T-cell (primary cell): Measurements from ENCODE around the gene WIPF1. TPM values are rescaled to one million over a fixed set of nuclear protein-coding genes. Genes with fewer than 3 reads are reported as not detected.

Source experiments
- ATAC-seq, 4 experiments: fragments of 200-7000 bp in 3 of 4; fragments of 150-1000 bp in 1 of 4; cut with Tn5 transposase; replicated peaks in 1 of 4; 1 replicate in 3 of 4; 2 replicates in 1 of 4; pipeline ENCODE4 v1.10.0; 2021; ENCODE audit warnings: moderate library complexity in 3 of 4, mild to moderate bottlenecking in 2 of 4, moderate number of reproducible peaks in 1 of 4
- CTCF ChIA-PET, 2 donors: fragments of 300-600 bp; sonication (Branson Sonifier 250); formaldehyde crosslinking; loops; one replicate each; lab custom pipeline; 2022; ENCODE audit warnings: antibody characterized with exemption in 2 of 2; lab: Charles Lee
- POLR2A ChIA-PET, 2 donors: fragments of 300-600 bp; sonication (Branson Sonifier 250); formaldehyde crosslinking; loops; one replicate each; lab custom pipeline; 2022; ENCODE audit warnings: antibody characterized with exemption in 2 of 2; lab: Charles Lee
- DNase-seq, 35 experiments: peaks; one replicate each; pipeline versions ENCODE4 v3.0.0 to v3.0.0-alpha.2; 2013 to 2023
- H3K27ac ChIP-seq: one replicate; pipeline ENCODE4 v1.5.1; 2013; ENCODE audit warnings: low read length
- H3K27me3 ChIP-seq, 2 experiments: replicated peaks in 1 of 2; 1 replicate in 1 of 2; 2 replicates in 1 of 2; pipeline versions ENCODE4 v1.6.1 to v1.7.0; 2013; ENCODE audit warnings: low read length in 1 of 2, mixed read lengths in 1 of 2; ENCODE audit not compliant: control insufficient read depth in 2 of 2, insufficient read depth in 2 of 2; ENCODE audit errors: extremely low read depth in 1 of 2
- H3K36me3 ChIP-seq, 2 donors: 1 replicate in 1 of 2; 2 replicates in 1 of 2; pipeline versions ENCODE4 v1.6.1 to v1.7.0; 2013; ENCODE audit warnings: low read length in 1 of 2; ENCODE audit not compliant: control insufficient read depth in 2 of 2, insufficient read depth in 1 of 2; ENCODE audit errors: extremely low read depth in 1 of 2
- H3K4me1 ChIP-seq, 2 experiments: 1 replicate in 1 of 2; 2 replicates in 1 of 2; pipeline versions ENCODE4 v1.6.1 to v1.7.0; 2013; ENCODE audit warnings: low read length in 2 of 2, mixed read lengths in 1 of 2; ENCODE audit not compliant: insufficient read depth in 2 of 2, control insufficient read depth in 1 of 2; ENCODE audit errors: extremely low read depth in 1 of 2
- H3K4me3 ChIP-seq, 2 donors: 1 replicate in 1 of 2; 2 replicates in 1 of 2; pipeline versions ENCODE4 v1.5.1 to v1.7.0; 2013; ENCODE audit warnings: mild to moderate bottlenecking in 2 of 2, low read length in 1 of 2, moderate library complexity in 1 of 2; ENCODE audit not compliant: control insufficient read depth in 1 of 2; ENCODE audit errors: extremely low read depth in 1 of 2
- H3K9me3 ChIP-seq: 2 replicates; pipeline ENCODE4 v1.7.0; 2013
- H3K27ac Mint-ChIP-seq, 2 donors: one replicate each; pipeline ENCODE4 v1.8.0; 2020 to 2021; ENCODE audit warnings: mild to moderate bottlenecking in 2 of 2, mixed read lengths in 2 of 2
- H3K27me3 Mint-ChIP-seq, 2 donors: one replicate each; pipeline ENCODE4 v1.8.0; 2021 to 2022; ENCODE audit warnings: mixed read lengths in 2 of 2
- H3K36me3 Mint-ChIP-seq: one replicate; pipeline ENCODE4 v1.8.0; 2021; ENCODE audit warnings: mixed read lengths
- H3K4me1 Mint-ChIP-seq, 3 donors: one replicate each; pipeline ENCODE4 v1.8.0; 2020 to 2022; ENCODE audit warnings: mixed read lengths in 3 of 3, mild to moderate bottlenecking in 1 of 3
- H3K4me3 Mint-ChIP-seq, 3 donors: one replicate each; pipeline ENCODE4 v1.8.0; 2020 to 2022; ENCODE audit warnings: mild to moderate bottlenecking in 3 of 3, mixed read lengths in 3 of 3, moderate library complexity in 3 of 3
- H3K9me3 Mint-ChIP-seq, 3 donors: one replicate each; pipeline ENCODE4 v1.8.0; 2020 to 2022; ENCODE audit warnings: mixed read lengths in 3 of 3
- WGBS: methylation state at CpG from one replicate; pipeline ENCODE4 v1.1.5; 2013; ENCODE audit warnings: missing lambda C conversion rate; ENCODE audit not compliant: insufficient coverage; 5-methylcytosine and 5-hydroxymethylcytosine counted together
- total RNA-seq, 35 experiments: library from RNA in 6 of 35; stranded (reverse) in 6 of 35; fragments of 120-200 nt in 1 of 35; gene quantifications; one replicate each; pipeline versions ENCODE4 v1.2.1 to v1.2.4 and lab custom pipeline; 2013 to 2026

Gene WIPF1
- total RNA-seq, 5 donors from 2014 or later (not counting 1 experiment from before 2014, with no cell fraction given): 349 to 412 (median 372) TPM

- no peak overlapping the region for H3K27ac Mint-ChIP-seq
Measured at GRCh38 chr2:174522553-174522952, 75.1 kb downstream of the WIPF1 start.

GRCh38 chr2:174518395-174518794 is 79.2 kb downstream of the WIPF1 start:
- Histone ChIP-seq H3K27ac (no peak overlapping the region), H3K27me3 (no peaks in the 10 kb centered on the region), H3K36me3 (no peaks in the 10 kb centered on the region), H3K9me3 (no peaks in the 10 kb centered on the region), H3K4me3 (no peak overlapping the region), H3K4me1 (no peaks in the 10 kb centered on the region)
- CTCF ChIA-PET: no interaction called here
- DNase-seq: no peak
- no peaks in the 10 kb centered on the region for H3K9me3 Mint-ChIP-seq
- POLR2A ChIA-PET: no interaction called here
- no peak for ATAC-seq
- H3K4me1 Mint-ChIP-seq: peaks cover 9 to 21% (median 13%) of the 10 kb centered on the region in 3 donors
- H3K27ac Mint-ChIP-seq: no peak overlapping the region
- no peaks in the 10 kb centered on the region for H3K36me3 Mint-ChIP-seq
- H3K4me3 Mint-ChIP-seq: no peak overlapping the region
- no peaks in the 10 kb centered on the region for H3K27me3 Mint-ChIP-seq
- 83% methylated on average over 1 of the region's 2 CpGs for WGBS

More at GRCh38 chr2:174522553-174522952, 75.1 kb downstream of the WIPF1 start:
- H3K36me3 ChIP-seq: peaks cover 0 to 3% of the 10 kb centered on the region in 2 donors
- Mint-ChIP-seq H3K4me3 (no peak overlapping the region), H3K4me1 (peaks cover 13 to 16% (median 14%) of the 10 kb centered on the region in 3 donors), H3K36me3 (peaks cover 15% of the 10 kb centered on the region), H3K9me3 (peaks cover 0 to 5% (median 0%) of the 10 kb centered on the region in 3 donors), H3K27me3 (no peaks in the 10 kb centered on the region)
- H3K4me3 ChIP-seq: no peak overlapping the region
- WGBS: no CpG with 5 or more reads among the region's 3 CpGs
- CTCF ChIA-PET: interaction anchor here (0.5 to 4.7 kb wide), 5 partner anchors 37 to 171 kb away, joined by 3 to 33 read pairs (median 6); no protein-coding TSS in a partner anchor
- H3K4me1 ChIP-seq: no peaks in the 10 kb centered on the region
- no peak overlapping the region for H3K27ac ChIP-seq
- H3K9me3 ChIP-seq: no peaks in the 10 kb centered on the region
- POLR2A ChIA-PET: interaction anchor here (0.6 to 0.7 kb wide), 2 partner anchors 38 to 94 kb away, joined by 3 to 5 read pairs; no protein-coding TSS in a partner anchor
- ATAC-seq (no peak), DNase-seq (peak in 1 of 35 experiments; percentile 31)
- H3K27me3 ChIP-seq: no peaks in the 10 kb centered on the region

DNA sequence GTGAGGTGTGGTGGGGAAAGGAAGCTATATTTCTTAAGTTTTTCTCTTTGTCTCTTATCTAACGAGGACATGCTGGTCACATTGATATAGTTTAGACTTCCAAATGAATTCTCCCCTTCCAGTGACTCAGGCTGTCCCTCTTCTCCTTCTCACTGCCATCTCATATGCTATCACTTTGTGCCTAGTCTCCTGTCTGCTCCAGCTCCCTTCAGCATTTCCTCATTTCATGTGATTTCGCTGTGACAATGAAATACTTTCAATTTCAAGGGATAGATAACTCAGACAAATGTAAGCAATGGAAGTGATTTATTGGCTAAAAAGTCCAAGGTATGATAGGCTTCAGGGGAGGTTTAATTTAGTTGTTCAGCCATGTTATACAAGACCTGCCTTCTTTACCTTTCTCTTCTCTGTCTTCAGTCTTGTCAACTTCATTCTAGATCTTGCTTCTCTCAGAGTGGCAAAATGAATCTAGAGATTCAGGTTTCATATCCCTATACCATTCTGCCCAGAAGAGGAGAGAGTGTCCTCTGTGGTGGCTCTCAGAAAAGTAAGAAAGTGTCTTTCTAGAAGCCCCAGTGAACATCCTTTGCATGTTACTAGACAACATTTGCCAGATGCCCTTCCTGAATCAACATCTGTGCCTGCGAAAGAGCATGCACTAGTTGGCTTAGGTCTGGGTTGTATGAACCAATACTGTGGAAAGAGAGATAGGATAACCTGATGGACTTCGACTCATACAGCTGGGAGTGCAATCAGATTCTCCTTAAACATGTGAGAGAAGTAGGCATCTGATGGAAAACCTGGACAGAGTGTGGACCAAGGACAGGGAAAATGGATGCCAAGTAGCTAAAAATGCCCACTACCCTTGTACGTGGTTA is 80.9 kb downstream of the WIPF1 start:
- Histone ChIP-seq H3K9me3 (no peaks in the 10 kb centered on the region), H3K27ac (no peak overlapping the region), H3K36me3 (no peaks in the 10 kb centered on the region), H3K27me3 (no peaks in the 10 kb centered on the region), H3K4me1 (peaks cover 0 to 2% of the 10 kb centered on the region in 2 experiments), H3K4me3 (no peak overlapping the region)
- H3K36me3 Mint-ChIP-seq: no peaks in the 10 kb centered on the region
- ChIA-PET POLR2A (no interaction called here), CTCF (interaction anchor here in 1 of 2 donors (0.7 kb wide), 1 partner anchor 53 kb away, joined by 3 read pairs; no protein-coding TSS in a partner anchor)
- ATAC-seq (no peak), DNase-seq (no peak)
- no peak overlapping the region for H3K27ac Mint-ChIP-seq
- no peaks in the 10 kb centered on the region for H3K27me3 Mint-ChIP-seq
- H3K4me1 Mint-ChIP-seq: peaks cover 16 to 28% (median 23%) of the 10 kb centered on the region in 3 donors
- H3K9me3 Mint-ChIP-seq: no peaks in the 10 kb centered on the region
- 60% methylated on average over 3 of the region's 5 CpGs for WGBS
- H3K4me3 Mint-ChIP-seq: no peak overlapping the region

DNA sequence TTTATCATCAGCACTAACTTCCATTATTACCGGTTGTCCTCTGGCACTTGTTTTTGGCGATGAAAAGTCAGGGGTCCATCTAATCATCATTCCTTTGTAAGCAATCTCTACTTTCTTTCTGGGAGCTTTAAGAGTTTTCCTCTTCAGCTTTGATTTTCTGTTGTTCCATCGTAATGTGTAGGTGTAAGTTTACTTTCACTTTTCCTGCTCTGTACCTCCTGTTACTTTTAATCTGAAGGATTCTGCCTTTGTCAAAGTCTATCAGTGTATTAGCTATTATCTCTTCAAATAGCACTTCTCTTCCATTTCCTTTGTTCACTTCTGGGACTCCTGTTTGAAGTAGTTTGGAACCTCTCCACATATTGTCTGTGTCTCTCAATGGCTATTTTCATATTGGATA is 85.3 kb downstream of the WIPF1 start:
- ATAC-seq: no peak
- Mint-ChIP-seq H3K4me3 (peak overlapping the region in 2 of 3 donors; percentile 33 to 46), H3K36me3 (peaks cover 9% of the 10 kb centered on the region), H3K27me3 (no peaks in the 10 kb centered on the region), H3K9me3 (peaks cover 6 to 12% (median 10%) of the 10 kb centered on the region in 3 donors), H3K4me1 (peaks cover 17 to 29% (median 25%) of the 10 kb centered on the region in 3 donors), H3K27ac (peak overlapping the region; percentile 45 to 66)
- Histone ChIP-seq H3K4me1 (peaks cover 0 to 2% of the 10 kb centered on the region in 2 experiments), H3K4me3 (no peak overlapping the region), H3K9me3 (no peaks in the 10 kb centered on the region), H3K27ac (no peak overlapping the region), H3K36me3 (no peaks in the 10 kb centered on the region), H3K27me3 (no peaks in the 10 kb centered on the region)
- DNase-seq: no peak
- CTCF ChIA-PET: no interaction called here
- POLR2A ChIA-PET: interaction anchor here (0.5 to 0.6 kb wide), 2 partner anchors 19 to 156 kb away, joined by 3 read pairs; no protein-coding TSS in a partner anchor
- no CpG with 5 or more reads among the region's 3 CpGs for WGBS

DNA sequence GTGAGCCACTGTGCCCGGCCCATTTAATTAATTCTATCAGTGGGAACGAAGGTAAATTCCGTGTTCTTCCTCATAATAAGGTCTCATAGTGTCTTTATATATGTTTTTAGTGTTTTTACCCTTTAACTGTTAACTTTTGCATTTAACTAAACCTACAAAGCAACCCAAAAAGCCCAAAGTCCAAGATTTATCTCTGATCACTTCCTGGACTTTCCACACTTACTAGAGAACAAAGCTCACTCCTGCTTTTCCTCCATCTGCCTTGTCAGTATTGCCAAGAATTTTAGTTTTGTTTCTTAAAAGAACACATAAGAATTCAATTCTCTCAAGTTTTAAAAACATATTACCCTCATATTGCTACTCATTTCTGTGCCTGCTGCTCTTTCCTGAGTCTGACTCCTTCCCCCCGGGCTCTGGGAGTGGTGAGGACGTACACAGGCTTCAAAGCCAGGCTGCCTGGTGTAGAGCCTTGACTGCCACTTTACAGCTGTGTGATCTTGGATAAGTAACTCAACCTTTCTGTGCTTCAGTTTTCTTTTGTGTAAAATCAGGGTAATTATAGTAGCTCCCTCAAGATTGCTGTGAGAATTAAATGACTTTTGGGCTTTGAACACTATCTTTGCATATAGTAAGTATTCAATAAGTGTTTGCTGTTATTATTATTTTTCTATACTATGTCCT is 85.9 kb downstream of the WIPF1 start:
- Histone ChIP-seq H3K27me3 (no peaks in the 10 kb centered on the region), H3K36me3 (no peaks in the 10 kb centered on the region), H3K4me3 (no peak overlapping the region), H3K4me1 (peaks cover 0 to 2% of the 10 kb centered on the region in 2 experiments), H3K27ac (no peak overlapping the region), H3K9me3 (no peaks in the 10 kb centered on the region)
- CTCF ChIA-PET: no interaction called here
- Mint-ChIP-seq H3K36me3 (peaks cover 14% of the 10 kb centered on the region), H3K4me3 (peak overlapping the region in 2 of 3 donors; percentile 33 to 46), H3K27me3 (no peaks in the 10 kb centered on the region), H3K27ac (peak overlapping the region in 1 of 2 donors; percentile 45), H3K9me3 (peaks cover 7 to 16% (median 10%) of the 10 kb centered on the region in 3 donors), H3K4me1 (peaks cover 14 to 25% (median 22%) of the 10 kb centered on the region in 3 donors)
- ATAC-seq (no peak), DNase-seq (no peak)
- no CpG with 5 or more reads among the region's 5 CpGs for WGBS
- POLR2A ChIA-PET: interaction anchor here (0.5 to 0.6 kb wide), 2 partner anchors 18 to 155 kb away, joined by 3 read pairs; no protein-coding TSS in a partner anchor

DNA sequence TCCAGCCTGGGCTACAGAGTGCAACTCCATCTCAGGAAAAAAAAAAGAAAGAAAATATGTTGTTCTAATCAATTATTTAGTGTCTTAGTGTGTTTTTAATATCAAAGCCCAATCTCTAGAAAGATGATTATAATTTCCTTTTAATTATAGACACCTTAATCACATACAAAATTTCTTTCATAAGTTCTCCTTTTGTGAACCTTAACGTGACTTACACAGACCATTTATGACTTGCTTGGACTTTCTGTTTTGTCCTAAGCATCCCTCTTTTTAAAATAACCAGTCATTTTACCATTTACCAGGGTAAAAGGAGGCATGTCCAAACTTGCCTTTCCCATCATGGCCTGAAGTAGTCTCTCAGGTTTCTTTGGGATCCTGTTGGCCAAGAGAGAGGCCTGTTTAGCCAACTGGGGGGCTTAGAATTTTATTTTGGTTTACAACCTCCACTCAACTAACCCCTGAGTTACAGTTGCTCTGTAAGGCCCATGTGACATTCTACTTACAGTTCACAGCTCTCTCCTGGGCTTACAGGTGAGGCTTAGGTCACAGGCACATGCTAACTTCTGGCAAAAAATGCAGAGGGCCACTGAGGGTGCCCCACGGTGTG is 86.9 kb downstream of the WIPF1 start:
- peaks cover 0 to 2% of the 10 kb centered on the region in 2 experiments for H3K4me1 ChIP-seq
- no peaks in the 10 kb centered on the region for H3K27me3 ChIP-seq
- 50% methylated on average over 2 of the region's 2 CpGs for WGBS
- no peak for ATAC-seq
- no peak overlapping the region for H3K4me3 ChIP-seq
- no peak overlapping the region for H3K27ac ChIP-seq
- Mint-ChIP-seq H3K27ac (no peak overlapping the region), H3K4me1 (peaks cover 9 to 18% (median 16%) of the 10 kb centered on the region in 3 donors), H3K4me3 (no peak overlapping the region), H3K27me3 (no peaks in the 10 kb centered on the region), H3K9me3 (peaks cover 7 to 16% (median 10%) of the 10 kb centered on the region in 3 donors), H3K36me3 (peaks cover 14% of the 10 kb centered on the region)
- ChIA-PET CTCF (no interaction called here), POLR2A (no interaction called here)
- H3K9me3 ChIP-seq: no peaks in the 10 kb centered on the region
- no peaks in the 10 kb centered on the region for H3K36me3 ChIP-seq
- no peak for DNase-seq
